Nephron (organoid): Measurements from ENCODE around the gene APOA1.

Experiments
- H3K27ac Mint-ChIP-seq, 3 experiments: 2 replicates each; pipeline ENCODE4 v1.8.0; 2020; ENCODE audit warnings: mixed read lengths in 3 of 3, mild to moderate bottlenecking in 2 of 3, moderate library complexity in 1 of 3
- H3K27me3 Mint-ChIP-seq: 2 replicates; pipeline ENCODE4 v1.8.0; 2021; ENCODE audit warnings: low read depth, mild to moderate bottlenecking, moderate library complexity, mixed read lengths
- H3K36me3 Mint-ChIP-seq: 2 replicates; pipeline ENCODE4 v1.8.0; 2020; ENCODE audit warnings: low read depth, mixed read lengths
- H3K4me1 Mint-ChIP-seq: 2 replicates; pipeline ENCODE4 v1.8.0; 2020; ENCODE audit warnings: mixed read lengths
- H3K4me3 Mint-ChIP-seq, 3 experiments: 2 replicates each; pipeline ENCODE4 v1.8.0; 2020; ENCODE audit warnings: mild to moderate bottlenecking in 3 of 3, mixed read lengths in 3 of 3, moderate library complexity in 2 of 3
- H3K9me3 Mint-ChIP-seq: 2 replicates; pipeline ENCODE4 v1.8.0; 2020; ENCODE audit warnings: mixed read lengths
- TF ChIP-seq, protein P1 (sequence below), 3 experiments: fragments of 200-600 bp; sonication (generic); IDR thresholded peaks; one replicate each; pipeline ENCODE4 v1.5.0; 2021; ENCODE audit warnings: antibody characterized with exemption in 3 of 3; ENCODE audit not compliant: unreplicated experiment in 3 of 3

APOA1 gene

DNA sequence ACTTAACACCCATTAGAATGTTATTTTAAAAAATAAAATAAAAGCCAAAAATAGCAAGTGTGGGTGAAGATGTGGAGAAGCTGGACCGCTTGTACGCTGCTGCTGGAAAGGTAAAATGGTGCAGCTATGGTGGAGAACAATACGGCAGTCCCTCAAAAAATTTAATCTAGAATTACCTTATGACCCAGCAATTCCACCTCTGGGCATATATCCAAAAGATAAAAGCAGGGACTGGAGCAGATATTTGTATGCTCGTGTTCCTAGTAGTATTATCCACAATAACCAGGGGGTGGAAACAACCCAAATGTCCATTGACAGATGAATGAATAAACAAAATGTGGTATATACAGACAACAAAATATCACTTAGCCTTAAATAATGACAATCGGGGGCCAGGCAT lies 39.6 kb downstream of the APOA1 start:
- H3K36me3 Mint-ChIP-seq = no peaks in the 10 kb centered on the region
- peaks cover 5% of the 10 kb centered on the region for H3K27me3 Mint-ChIP-seq
- TF ChIP-seq, protein P1, sequence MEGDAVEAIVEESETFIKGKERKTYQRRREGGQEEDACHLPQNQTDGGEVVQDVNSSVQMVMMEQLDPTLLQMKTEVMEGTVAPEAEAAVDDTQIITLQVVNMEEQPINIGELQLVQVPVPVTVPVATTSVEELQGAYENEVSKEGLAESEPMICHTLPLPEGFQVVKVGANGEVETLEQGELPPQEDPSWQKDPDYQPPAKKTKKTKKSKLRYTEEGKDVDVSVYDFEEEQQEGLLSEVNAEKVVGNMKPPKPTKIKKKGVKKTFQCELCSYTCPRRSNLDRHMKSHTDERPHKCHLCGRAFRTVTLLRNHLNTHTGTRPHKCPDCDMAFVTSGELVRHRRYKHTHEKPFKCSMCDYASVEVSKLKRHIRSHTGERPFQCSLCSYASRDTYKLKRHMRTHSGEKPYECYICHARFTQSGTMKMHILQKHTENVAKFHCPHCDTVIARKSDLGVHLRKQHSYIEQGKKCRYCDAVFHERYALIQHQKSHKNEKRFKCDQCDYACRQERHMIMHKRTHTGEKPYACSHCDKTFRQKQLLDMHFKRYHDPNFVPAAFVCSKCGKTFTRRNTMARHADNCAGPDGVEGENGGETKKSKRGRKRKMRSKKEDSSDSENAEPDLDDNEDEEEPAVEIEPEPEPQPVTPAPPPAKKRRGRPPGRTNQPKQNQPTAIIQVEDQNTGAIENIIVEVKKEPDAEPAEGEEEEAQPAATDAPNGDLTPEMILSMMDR (IDR thresholded peaks at IDR 0.05; ENCODE audit: unreplicated experiment in 3 of 3) = no peak
- no peak overlapping the region for H3K27ac Mint-ChIP-seq
- peaks cover 4% of the 10 kb centered on the region for H3K4me1 Mint-ChIP-seq
- H3K4me3 Mint-ChIP-seq = no peak overlapping the region
- no peaks in the 10 kb centered on the region for H3K9me3 Mint-ChIP-seq

DNA sequence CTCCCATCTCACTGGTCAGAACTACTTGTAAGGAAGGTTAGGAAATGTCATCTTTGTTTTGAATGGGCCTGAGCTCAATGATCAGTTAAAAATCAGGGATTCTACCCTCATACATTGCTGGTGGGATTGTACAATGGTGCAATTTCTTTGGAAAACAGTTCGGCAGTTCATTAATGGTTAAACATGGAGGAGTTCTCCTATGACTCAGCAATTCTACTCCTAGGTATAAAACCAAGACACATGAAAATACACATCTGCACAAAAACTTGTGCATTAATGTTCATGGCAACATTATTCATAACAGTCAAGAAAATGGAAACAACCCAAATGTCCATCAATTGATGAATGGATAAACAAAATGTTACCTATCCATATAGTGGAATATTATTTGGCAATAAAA lies 40.9 kb downstream of the APOA1 start:
- Mint-ChIP-seq H3K4me3 (no peak overlapping the region), H3K36me3 (no peaks in the 10 kb centered on the region), H3K4me1 (peaks cover 5% of the 10 kb centered on the region), H3K9me3 (no peaks in the 10 kb centered on the region), H3K27ac (no peak overlapping the region), H3K27me3 (peaks cover 5% of the 10 kb centered on the region)
- TF ChIP-seq, protein P1 (IDR thresholded peaks at IDR 0.05; ENCODE audit: unreplicated experiment in 3 of 3) = no peak

DNA sequence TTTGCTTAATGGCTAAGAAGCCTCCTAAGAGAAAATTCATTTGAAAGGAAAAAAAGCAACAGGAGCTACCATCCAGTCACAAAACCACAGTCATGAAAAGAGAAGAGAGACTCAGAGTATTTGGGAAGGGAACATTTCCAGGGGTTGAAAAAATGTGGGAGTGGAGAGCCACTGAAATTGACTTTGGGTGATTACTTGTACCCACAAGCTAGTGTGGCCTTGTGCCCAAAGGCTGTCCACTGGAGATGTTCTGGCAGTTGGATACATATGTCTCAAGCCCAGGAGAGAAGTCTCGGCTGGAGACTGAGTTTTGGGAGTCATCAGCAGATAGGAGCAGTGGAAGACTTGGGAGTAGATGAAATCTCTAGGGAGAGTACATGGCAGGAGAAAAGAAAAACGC lies 42.6 kb downstream of the APOA1 start:
- peaks cover 5% of the 10 kb centered on the region for H3K4me1 Mint-ChIP-seq
- H3K27me3 Mint-ChIP-seq = peaks cover 8% of the 10 kb centered on the region
- TF ChIP-seq, protein P1 (IDR thresholded peaks at IDR 0.05; ENCODE audit: unreplicated experiment in 3 of 3) = no peak
- no peaks in the 10 kb centered on the region for H3K9me3 Mint-ChIP-seq
- H3K36me3 Mint-ChIP-seq = no peaks in the 10 kb centered on the region
- no peak overlapping the region for H3K27ac Mint-ChIP-seq
- no peak overlapping the region for H3K4me3 Mint-ChIP-seq

DNA sequence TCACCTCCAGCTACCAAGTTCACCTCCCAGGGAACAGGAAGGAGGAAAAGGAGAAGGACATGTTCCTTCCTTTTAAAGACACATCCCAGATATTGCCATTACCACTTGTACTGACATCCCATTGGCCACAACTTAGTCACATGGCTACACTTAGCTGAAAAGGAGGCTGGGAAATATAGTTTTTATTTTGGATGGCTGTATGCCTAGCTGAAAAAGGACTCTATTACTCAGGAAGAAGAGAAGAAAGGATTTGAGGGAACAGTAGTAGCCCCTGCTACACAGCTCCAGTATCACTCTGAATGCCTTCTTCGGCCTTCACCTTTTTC lies 43.7 kb downstream of the APOA1 start:
- peaks cover 6% of the 10 kb centered on the region for H3K4me1 Mint-ChIP-seq
- peaks cover 12% of the 10 kb centered on the region for H3K27me3 Mint-ChIP-seq
- H3K9me3 Mint-ChIP-seq = no peaks in the 10 kb centered on the region
- TF ChIP-seq, protein P1 (IDR thresholded peaks at IDR 0.05; ENCODE audit: unreplicated experiment in 3 of 3) = no peak
- H3K4me3 Mint-ChIP-seq = no peak overlapping the region
- no peaks in the 10 kb centered on the region for H3K36me3 Mint-ChIP-seq
- H3K27ac Mint-ChIP-seq = no peak overlapping the region

DNA sequence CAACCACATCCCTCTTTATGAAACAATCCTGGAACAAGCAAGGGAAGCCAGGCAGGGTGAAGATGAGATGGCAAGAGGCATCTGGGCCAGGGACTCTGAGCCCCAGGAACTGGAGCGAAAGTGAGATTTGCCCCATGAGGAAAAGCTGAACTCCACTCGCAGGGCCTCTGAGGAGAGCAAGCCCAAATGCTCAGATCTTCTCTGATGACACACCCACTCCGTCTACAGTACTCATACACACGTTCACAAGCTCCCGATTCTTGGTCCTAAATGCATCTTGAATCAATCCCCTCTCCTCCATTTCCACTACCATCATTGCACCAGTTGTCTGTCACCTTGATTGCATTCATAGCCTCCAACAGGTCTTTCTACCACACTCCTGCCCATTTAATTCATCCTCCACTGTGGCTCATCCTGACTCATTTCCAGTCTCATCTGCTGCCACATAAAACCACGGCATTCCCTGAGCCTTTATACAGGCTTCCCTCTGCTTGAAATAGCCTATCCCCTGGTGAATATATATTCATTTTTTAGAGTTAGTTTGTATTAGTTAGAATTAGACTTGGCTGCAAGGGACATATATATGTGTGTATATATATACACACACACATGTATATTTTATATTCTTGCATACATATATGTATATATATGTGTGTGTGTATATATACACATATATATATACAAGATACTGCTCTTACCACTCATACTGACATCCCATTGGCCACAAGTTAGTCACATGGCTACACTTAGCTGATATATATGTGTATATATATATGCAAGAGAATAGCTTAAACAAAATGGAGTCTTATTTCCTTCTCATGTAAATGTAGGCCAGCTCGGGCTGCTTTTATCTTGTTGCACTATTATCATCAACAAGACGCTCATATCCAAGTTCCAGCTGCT lies 44.3 kb downstream of the APOA1 start:
- H3K36me3 Mint-ChIP-seq = no peaks in the 10 kb centered on the region
- H3K4me1 Mint-ChIP-seq = peaks cover 12% of the 10 kb centered on the region
- peaks cover 8% of the 10 kb centered on the region for H3K27me3 Mint-ChIP-seq
- H3K9me3 Mint-ChIP-seq = no peaks in the 10 kb centered on the region
- TF ChIP-seq, protein P1 (IDR thresholded peaks at IDR 0.05; ENCODE audit: unreplicated experiment in 3 of 3) = no peak
- peak overlapping the region in 1 of 3 experiments; percentile 38 for H3K4me3 Mint-ChIP-seq
- H3K27ac Mint-ChIP-seq = no peak overlapping the region
